Mucosa of rectum (tissue), 2 donors: ENCODE results near the gene PIAS4.

ENCODE experiments used
- H3K27ac ChIP-seq, 2 donors: one replicate each; pipeline ENCODE4 v1.7.0; 2013; ENCODE audit warnings: inconsistent platforms in 2 of 2, low read depth in 2 of 2, low read length in 2 of 2
- H3K27me3 ChIP-seq, 2 donors: one replicate each; pipeline ENCODE4 v1.7.0; 2013; ENCODE audit warnings: low read length in 2 of 2; ENCODE audit not compliant: control insufficient read depth in 2 of 2, insufficient read depth in 2 of 2
- H3K36me3 ChIP-seq, 2 donors: one replicate each; pipeline ENCODE4 v1.7.0; 2013; ENCODE audit warnings: low read length in 2 of 2; ENCODE audit not compliant: control insufficient read depth in 2 of 2, insufficient read depth in 2 of 2
- H3K4me1 ChIP-seq, 2 donors: one replicate each; pipeline ENCODE4 v1.7.0; 2013; ENCODE audit warnings: low read length in 2 of 2, mild to moderate bottlenecking in 1 of 2; ENCODE audit not compliant: control insufficient read depth in 2 of 2, insufficient read depth in 2 of 2
- H3K4me3 ChIP-seq, 2 donors: one replicate each; pipeline ENCODE4 v1.7.0; 2013; ENCODE audit warnings: low read length in 2 of 2
- H3K9ac ChIP-seq, 2 donors: one replicate each; pipeline ENCODE4 v1.7.0; 2013; ENCODE audit warnings: low read length in 2 of 2, low read depth in 1 of 2, mild to moderate bottlenecking in 1 of 2
- H3K9me3 ChIP-seq, 2 donors: one replicate each; pipeline ENCODE4 v1.7.0; 2013; ENCODE audit warnings: low read length in 2 of 2; ENCODE audit not compliant: control insufficient read depth in 2 of 2
- donor health status: healthy.
- donor health status: Normal muscosa, but diverticular disease.

Gene PIAS4

DNA sequence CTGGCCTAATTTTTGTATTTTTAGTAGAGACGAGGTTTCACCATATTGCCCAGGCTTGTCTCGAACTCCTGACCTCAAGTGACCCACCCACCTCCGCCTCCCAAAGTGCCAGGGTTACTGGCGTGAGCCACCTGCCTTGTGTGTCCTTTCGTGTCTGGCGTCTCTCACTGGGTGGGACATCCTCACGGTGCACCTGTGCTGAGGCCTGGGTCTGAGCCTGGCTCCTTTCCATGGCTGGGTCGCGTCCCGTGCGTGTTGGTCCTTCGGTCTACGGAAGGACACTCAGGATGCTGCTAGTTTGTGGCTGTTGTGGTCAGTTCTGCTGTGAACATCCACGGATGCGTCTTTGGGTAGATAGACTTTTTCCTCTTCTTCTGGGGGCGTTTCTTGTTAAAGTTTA is 19.6 kb downstream of the PIAS4 start:
- Histone ChIP-seq H3K36me3 (peaks cover 13 to 22% of the 10 kb centered on the region in 2 donors), H3K4me3 (no peak overlapping the region), H3K4me1 (no peaks in the 10 kb centered on the region), H3K9ac (no peak overlapping the region), H3K27me3 (no peaks in the 10 kb centered on the region), H3K27ac (no peak overlapping the region), H3K9me3 (no peaks in the 10 kb centered on the region)

DNA sequence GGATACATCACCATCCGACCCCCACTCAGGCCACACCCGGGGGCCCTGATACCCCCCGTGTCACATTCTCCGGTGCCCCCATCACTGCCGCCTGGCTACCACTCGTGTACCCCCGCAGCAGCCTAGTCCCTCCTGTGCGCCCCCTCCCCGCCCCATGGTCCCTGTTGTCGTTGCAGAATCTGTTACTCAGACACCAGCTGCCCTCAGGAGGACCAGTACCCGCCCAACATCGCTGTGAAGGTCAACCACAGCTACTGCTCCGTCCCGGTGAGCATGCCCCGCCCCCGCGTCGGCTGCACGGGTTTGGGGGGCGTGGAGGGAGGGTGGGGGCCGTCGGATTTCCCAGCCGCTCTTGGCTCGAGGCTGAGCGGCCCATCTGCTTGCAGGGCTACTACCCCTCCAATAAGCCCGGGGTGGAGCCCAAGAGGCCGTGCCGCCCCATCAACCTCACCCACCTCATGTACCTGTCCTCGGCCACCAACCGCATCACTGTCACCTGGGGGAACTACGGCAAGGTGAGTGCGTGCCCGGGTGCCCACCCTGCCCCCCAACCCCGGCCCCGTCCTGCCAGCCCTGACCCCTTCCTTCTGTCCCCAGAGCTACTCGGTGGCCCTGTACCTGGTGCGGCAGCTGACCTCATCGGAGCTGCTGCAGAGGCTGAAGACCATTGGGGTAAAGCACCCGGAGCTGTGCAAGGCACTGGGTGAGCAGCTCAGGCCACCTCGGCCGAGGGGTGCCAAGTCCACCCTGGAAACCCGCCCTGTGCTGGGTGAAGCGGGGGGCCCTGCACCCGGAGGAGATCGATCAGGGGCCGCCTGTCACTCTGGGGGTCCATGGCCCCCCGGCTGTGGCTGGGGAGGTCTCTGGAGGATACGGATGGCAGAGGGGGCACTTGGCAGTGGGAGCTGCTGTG is 21.1 kb downstream of the PIAS4 start:
- H3K4me1 ChIP-seq, result no peaks in the 10 kb centered on the region
- no peak overlapping the region for H3K9ac ChIP-seq
- H3K4me3 ChIP-seq, result no peak overlapping the region
- no peaks in the 10 kb centered on the region for H3K27me3 ChIP-seq
- H3K27ac ChIP-seq, result no peak overlapping the region
- H3K9me3 ChIP-seq, result no peaks in the 10 kb centered on the region
- peaks cover 20 to 26% of the 10 kb centered on the region in 2 donors for H3K36me3 ChIP-seq

DNA sequence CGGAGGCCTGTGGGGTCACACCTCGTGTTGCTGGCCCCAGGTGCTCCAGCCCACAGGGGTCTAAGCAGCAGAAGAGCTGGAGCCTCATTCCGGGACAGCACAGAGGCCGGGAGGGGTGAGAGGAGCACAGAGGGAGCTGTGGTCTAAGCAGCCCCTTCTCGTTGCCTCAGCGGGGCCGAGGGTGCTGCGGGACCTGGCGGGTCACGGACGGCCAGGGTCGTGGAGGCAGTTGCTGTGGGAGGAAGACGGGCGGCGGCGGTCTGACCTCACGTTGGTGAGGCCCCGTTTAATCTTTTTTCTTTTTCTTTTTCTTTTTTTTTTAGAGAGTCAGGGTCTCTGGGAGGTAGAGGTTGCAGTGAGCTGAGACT is 21.7 kb downstream of the PIAS4 start:
- Histone ChIP-seq H3K27ac (no peak overlapping the region), H3K9ac (no peak overlapping the region), H3K4me3 (no peak overlapping the region), H3K27me3 (no peaks in the 10 kb centered on the region), H3K4me1 (no peaks in the 10 kb centered on the region), H3K9me3 (no peaks in the 10 kb centered on the region), H3K36me3 (peaks cover 20 to 33% of the 10 kb centered on the region in 2 donors)

DNA sequence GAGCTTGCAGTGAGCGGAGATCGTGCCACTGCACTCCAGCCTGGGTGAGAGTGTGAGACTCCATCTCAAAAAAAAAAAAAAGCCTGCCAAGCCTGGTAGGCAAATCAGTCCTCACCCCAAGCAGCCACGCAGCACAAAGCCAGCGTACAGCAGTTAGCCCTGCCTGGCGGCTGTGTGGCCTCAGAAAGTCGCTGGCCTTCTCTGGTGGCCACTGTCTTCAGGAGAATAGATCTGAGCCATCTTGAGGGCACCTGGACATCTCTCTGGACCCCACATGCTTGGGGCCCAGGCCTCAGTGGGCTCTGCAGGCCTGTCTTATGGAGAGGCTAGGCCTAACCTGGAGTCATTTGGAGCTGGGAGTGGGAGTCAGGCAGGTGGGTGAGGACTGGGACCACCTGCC is 23.0 kb downstream of the PIAS4 start:
- Histone ChIP-seq H3K27me3 (no peaks in the 10 kb centered on the region), H3K4me3 (no peak overlapping the region), H3K27ac (no peak overlapping the region), H3K36me3 (peaks cover 12 to 33% of the 10 kb centered on the region in 2 donors), H3K9ac (no peak overlapping the region), H3K4me1 (no peaks in the 10 kb centered on the region), H3K9me3 (no peaks in the 10 kb centered on the region)

DNA sequence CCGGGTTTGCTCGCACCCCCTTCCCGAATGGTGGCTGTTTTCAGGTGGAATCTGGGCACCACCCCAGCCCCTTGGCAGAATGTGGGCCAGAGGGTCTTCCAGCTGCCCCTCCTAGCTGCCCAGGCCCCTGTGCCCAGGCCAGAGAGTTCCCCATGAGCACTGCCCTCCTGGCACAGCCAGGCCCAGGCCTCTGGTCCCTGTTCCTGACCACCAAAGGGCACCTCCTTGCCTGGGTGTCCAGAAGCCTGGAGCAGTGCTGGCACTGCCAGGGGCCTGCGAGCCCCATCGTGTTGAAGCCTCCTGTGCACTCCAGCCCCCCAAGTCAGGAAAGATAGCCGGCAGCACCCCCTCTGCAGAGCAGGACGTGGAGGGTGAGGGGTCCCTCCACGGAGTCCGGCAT is 23.4 kb downstream of the PIAS4 start:
- no peak overlapping the region for H3K27ac ChIP-seq

DNA sequence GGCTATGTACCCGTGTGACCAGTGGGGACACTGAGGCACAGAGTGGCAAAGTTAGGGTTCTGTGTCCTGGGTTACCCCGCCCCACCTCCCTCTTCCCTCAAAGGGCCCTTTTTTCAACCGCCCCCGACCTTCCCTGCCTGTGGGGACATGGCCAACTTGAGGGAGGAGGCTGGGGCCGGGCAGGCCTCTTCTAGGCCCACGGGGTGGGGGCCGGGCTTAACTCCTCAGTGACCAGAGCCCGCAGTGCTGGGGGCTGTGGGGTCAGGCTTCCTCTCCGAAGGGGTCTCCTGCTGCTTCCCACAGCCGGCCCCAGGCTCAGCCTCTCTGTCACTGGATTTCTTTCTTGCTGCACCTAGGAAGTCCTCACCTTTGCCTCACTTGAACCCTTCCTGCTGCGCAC is 23.9 kb downstream of the PIAS4 start:
- Histone ChIP-seq H3K36me3 (peaks cover 20 to 39% of the 10 kb centered on the region in 2 donors), H3K9ac (no peak overlapping the region), H3K4me3 (no peak overlapping the region), H3K9me3 (no peaks in the 10 kb centered on the region), H3K27me3 (no peaks in the 10 kb centered on the region), H3K4me1 (no peaks in the 10 kb centered on the region), H3K27ac (no peak overlapping the region)

More for the DNA sequence above, 23.4 kb downstream of the PIAS4 start:
- Histone ChIP-seq H3K4me3 (no peak overlapping the region), H3K27me3 (no peaks in the 10 kb centered on the region), H3K9me3 (no peaks in the 10 kb centered on the region), H3K9ac (no peak overlapping the region), H3K36me3 (peaks cover 17 to 35% of the 10 kb centered on the region in 2 donors), H3K4me1 (no peaks in the 10 kb centered on the region)

DNA sequence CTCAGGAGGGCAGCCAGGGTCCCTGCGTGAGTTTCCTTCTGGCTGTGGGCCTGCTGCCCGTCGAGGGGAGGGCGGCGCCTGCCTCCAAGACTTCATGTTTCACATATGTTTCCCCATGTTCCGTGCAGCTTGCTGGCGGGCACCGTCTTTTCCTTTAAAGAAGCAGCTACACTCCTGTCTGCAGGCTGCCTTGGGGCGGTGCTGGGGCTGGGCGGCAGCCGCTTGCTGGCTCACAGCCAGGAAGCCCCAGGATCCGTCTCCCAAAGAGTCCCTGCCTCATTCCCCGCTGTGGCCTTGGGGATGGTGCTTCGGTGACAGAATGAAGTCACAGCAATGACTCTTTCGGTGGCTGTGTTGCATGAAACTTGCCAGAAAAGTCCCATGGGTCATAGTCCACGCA is 24.9 kb downstream of the PIAS4 start:
- no peaks in the 10 kb centered on the region for H3K27me3 ChIP-seq
- H3K36me3 ChIP-seq, result peaks cover 23 to 45% of the 10 kb centered on the region in 2 donors
- H3K4me3 ChIP-seq, result no peak overlapping the region
- H3K4me1 ChIP-seq, result no peaks in the 10 kb centered on the region
- no peak overlapping the region for H3K27ac ChIP-seq
- no peaks in the 10 kb centered on the region for H3K9me3 ChIP-seq
- H3K9ac ChIP-seq, result no peak overlapping the region

DNA sequence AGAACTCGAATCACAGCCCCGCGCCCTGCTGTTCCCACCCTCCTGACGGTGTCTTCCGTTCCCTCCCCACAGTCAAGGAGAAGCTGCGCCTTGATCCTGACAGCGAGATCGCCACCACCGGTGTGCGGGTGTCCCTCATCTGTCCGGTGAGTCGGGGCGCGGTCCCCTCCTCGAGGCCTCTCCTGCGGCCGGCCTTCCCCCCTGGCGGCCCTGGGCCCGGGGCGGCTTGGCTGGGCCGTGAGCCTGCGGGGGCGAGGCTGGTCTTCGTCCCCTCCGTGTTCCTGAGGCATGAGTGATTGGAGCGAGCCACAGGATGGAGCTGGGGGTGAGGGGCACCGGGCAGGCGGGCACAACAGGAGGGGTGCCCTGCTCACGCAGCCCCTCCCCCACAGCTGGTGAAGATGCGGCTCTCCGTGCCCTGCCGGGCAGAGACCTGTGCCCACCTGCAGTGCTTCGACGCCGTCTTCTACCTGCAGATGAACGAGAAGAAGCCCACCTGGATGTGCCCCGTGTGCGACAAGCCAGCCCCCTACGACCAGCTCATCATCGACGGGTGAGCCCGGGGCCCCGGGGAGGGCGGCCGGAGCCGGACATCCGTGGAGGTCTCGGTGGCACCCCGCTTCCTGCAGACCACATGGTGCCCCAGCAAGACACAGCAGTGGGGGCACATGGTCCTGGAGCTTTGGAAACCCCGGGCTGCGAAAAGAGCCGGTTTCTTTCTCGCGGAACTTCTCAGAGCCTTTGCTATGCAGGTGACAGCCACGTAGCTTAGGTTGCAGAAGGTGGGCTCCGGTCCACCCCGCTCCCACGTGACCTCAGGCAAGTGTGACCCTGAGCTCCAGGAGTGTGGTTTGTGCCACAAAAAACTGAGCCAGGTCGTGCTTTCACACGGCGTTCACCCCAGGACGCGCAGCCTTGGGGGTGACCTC is 25.8 kb downstream of the PIAS4 start:
- peaks cover 27 to 45% of the 10 kb centered on the region in 2 donors for H3K36me3 ChIP-seq
- H3K27ac ChIP-seq, result no peak overlapping the region
- no peak overlapping the region for H3K4me3 ChIP-seq
- no peaks in the 10 kb centered on the region for H3K9me3 ChIP-seq
- no peaks in the 10 kb centered on the region for H3K4me1 ChIP-seq
- no peak overlapping the region for H3K9ac ChIP-seq
- H3K27me3 ChIP-seq, result no peaks in the 10 kb centered on the region

DNA sequence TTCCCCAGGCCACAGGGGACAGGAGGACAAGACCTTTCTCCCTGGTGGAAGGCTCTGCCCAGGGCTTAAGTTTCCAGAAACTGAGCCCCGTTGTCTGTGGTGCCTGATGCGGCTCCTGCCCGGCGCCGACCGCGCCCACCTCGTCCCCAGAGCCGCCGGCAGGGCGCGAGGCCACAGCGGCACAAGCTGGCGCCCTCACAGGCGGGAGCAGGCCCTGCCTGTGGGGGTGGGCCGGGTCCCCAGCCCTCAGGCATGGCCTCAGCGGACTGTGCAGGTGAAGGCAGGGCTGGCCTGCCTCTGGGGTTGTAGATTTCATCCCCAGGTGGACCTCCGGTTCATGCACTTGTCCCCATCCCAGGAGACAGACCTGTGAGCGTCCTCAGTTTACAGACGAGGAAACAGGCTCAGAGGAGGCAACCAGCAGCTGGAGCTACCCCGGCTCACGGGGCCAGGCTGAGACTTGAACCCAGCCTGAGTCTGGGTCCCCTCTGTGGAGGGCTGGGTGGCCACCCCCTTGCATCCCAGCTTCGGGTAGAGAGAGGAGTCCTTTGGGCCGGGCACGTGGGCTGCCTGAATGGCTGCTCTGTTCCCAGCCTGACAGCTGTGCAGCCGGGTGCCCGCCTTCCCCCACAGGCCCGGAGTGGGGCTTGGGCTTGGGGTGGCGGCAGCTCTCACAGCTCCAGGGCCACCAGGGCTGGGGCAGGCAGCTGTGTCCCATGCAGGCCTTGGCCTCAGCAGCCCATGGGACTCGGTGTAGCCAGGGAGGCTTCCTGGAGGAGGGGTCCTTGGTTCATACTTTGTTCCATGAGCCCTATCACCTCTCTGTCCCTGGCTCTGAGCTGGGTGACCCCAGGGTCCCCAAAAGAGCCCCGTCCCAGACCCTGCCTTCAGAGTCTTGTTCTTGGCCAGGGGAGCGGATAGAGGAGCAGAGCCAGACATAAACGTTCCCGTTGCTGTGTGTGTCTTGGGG is 26.8 kb downstream of the PIAS4 start:
- Histone ChIP-seq H3K9ac (no peak overlapping the region), H3K36me3 (peaks cover 24 to 39% of the 10 kb centered on the region in 2 donors)

More for the DNA sequence above, 26.8 kb downstream of the PIAS4 start:
- Histone ChIP-seq H3K9me3 (no peaks in the 10 kb centered on the region), H3K27ac (no peak overlapping the region), H3K4me1 (no peaks in the 10 kb centered on the region), H3K27me3 (no peaks in the 10 kb centered on the region), H3K4me3 (no peak overlapping the region)
